GM21423 (cell line): Measurements from ENCODE around the gene DIP2C.
"Not testable (repeated sequence)": the region's sequence is repeated elsewhere in the genome, so short reads cannot be mapped to it uniquely, and the experiment has no call there.

Experiments used
- ATAC-seq: cut with Tn5 transposase; IDR thresholded peaks from one replicate; pipeline ENCODE4 v1.9.1; 2021; ENCODE audit warnings: mild to moderate bottlenecking, moderate library complexity; ENCODE audit not compliant: unreplicated experiment

DIP2C gene

GRCh38 chr10:271201-271600 lies 418.3 kb downstream of the DIP2C start:
- no peak for ATAC-seq

GRCh38 chr10:269440-270074 lies 419.9 kb downstream of the DIP2C start:
- ATAC-seq, result no peak

GRCh38 chr10:267705-268104 lies 421.8 kb downstream of the DIP2C start:
- ATAC-seq, result no peak

GRCh38 chr10:266974-267425 lies 422.5 kb downstream of the DIP2C start:
- no peak for ATAC-seq

- ATAC-seq, result not testable (repeated sequence)
Measured at GRCh38 chr10:265816-266588, 423.5 kb downstream of the DIP2C start.

GRCh38 chr10:265074-265440 lies 424.4 kb downstream of the DIP2C start:
- not testable (repeated sequence) for ATAC-seq

- ATAC-seq, result not testable (repeated sequence)
Measured at GRCh38 chr10:264160-265073, 425.1 kb downstream of the DIP2C start.

- ATAC-seq, result no peak
Measured at GRCh38 chr10:260819-261429, 428.5 kb downstream of the DIP2C start.

- ATAC-seq, result no peak
Measured at GRCh38 chr10:251982-252582, 437.4 kb downstream of the DIP2C start.

GRCh38 chr10:248307-248706 lies 441.2 kb downstream of the DIP2C start:
- no peak for ATAC-seq

- no peak for ATAC-seq
Measured at GRCh38 chr10:247480-247879, 442.0 kb downstream of the DIP2C start.

GRCh38 chr10:246431-246830 lies 443.0 kb downstream of the DIP2C start:
- ATAC-seq, result no peak

- no peak for ATAC-seq
Measured at GRCh38 chr10:244227-244626, 445.2 kb downstream of the DIP2C start.

- ATAC-seq, result no peak
Measured at GRCh38 chr10:241966-242643, 447.4 kb downstream of the DIP2C start.

GRCh38 chr10:241451-241850 lies 448.0 kb downstream of the DIP2C start:
- no peak for ATAC-seq

- ATAC-seq, result no peak
Measured at GRCh38 chr10:239109-239508, 450.4 kb downstream of the DIP2C start.

- no peak for ATAC-seq
Measured at GRCh38 chr10:235915-236314, 453.6 kb downstream of the DIP2C start.

- no peak for ATAC-seq
Measured at GRCh38 chr10:234708-235406, 454.6 kb downstream of the DIP2C start.

- no peak for ATAC-seq
Measured at GRCh38 chr10:232878-233277, 456.6 kb downstream of the DIP2C start.
